ENCODE data around the gene RIC8A. TPM values are rescaled to one million over a fixed set of nuclear protein-coding genes. Genes with fewer than 3 reads are reported as not detected.
A peak's percentile ranks its signal among the peaks of the same experiment; 100 is the strongest.

Gene RIC8A
- total RNA-seq, 2 experiments from 2014 or later = 100 to 104 TPM

GRCh38 chr11:206002-206384 is 1.5 kb upstream of the RIC8A start:
- intact Hi-C loops (cut with micrococcal nuclease) = loop anchor here (2.0 to 5.0 kb wide), 3 partner anchors 109 to 245 kb away; partner anchors contain the start of genes IFITM1 and PTDSS2
- Mint-ChIP-seq H3K4me3 (peak overlapping the region; percentile 97), H3K9me3 (no peaks in the 10 kb centered on the region), H3K36me3 (peaks cover 34% of the 10 kb centered on the region), H3K27ac (peak overlapping the region; percentile 96), H3K27me3 (no peaks in the 10 kb centered on the region), H3K4me1 (ENCODE audit: low read depth) (peaks cover 63% of the 10 kb centered on the region)
- no peak for DNase-seq
- POLR2A ChIA-PET = interaction anchor here (0.8 to 5.2 kb wide), 2 partner anchors 32 to 149 kb away, joined by 3 to 32 read pairs; partner anchors contain the start of genes PSMD13 and SIRT3
- CTCF ChIA-PET = interaction anchor here (1.0 to 2.2 kb wide), 3 partner anchors 31 to 156 kb away, joined by 3 to 10 read pairs (median 5); partner anchors contain the start of genes PSMD13 and SIRT3

GRCh38 chr11:206526-207207 is 841 bp upstream of the RIC8A start:
- H3K4me3 Mint-ChIP-seq = peak overlapping the region; percentile 97
- peak overlapping the region; percentile 99 for H3K27ac Mint-ChIP-seq
- H3K36me3 Mint-ChIP-seq = peaks cover 39% of the 10 kb centered on the region
- POLR2A ChIA-PET = interaction anchor here (0.8 to 5.2 kb wide), 11 partner anchors 10 to 209 kb away, joined by 3 to 32 read pairs (median 4); partner anchors contain the start of genes PGGHG, PSMD13 and SIRT3
- no peaks in the 10 kb centered on the region for H3K9me3 Mint-ChIP-seq
- intact Hi-C loops (cut with micrococcal nuclease) = loop anchor here (1.0 to 5.0 kb wide), 6 partner anchors 30 to 300 kb away; partner anchors contain the start of genes IFITM1, PSMD13, PTDSS2 and SIRT3
- H3K27me3 Mint-ChIP-seq = no peaks in the 10 kb centered on the region
- peak; percentile 40 for DNase-seq
- peaks cover 61% of the 10 kb centered on the region for H3K4me1 Mint-ChIP-seq (ENCODE audit: low read depth)
- CTCF ChIA-PET = interaction anchor here (0.6 to 2.2 kb wide), 13 partner anchors 30 to 201 kb away, joined by 3 to 10 read pairs (median 4); partner anchors contain the start of genes PSMD13 and SIRT3

GRCh38 chr11:207863-208180 is 314 bp downstream of the RIC8A start:
- Mint-ChIP-seq H3K4me3 (peak overlapping the region; percentile 97), H3K36me3 (peaks cover 45% of the 10 kb centered on the region), H3K4me1 (ENCODE audit: low read depth) (peaks cover 50% of the 10 kb centered on the region), H3K27ac (peak overlapping the region; percentile 99), H3K9me3 (no peaks in the 10 kb centered on the region), H3K27me3 (no peaks in the 10 kb centered on the region)
- intact Hi-C loops (cut with micrococcal nuclease) = loop anchor here (1.0 to 5.0 kb wide), 6 partner anchors 28 to 298 kb away; partner anchors contain the start of genes IFITM1, PSMD13, PTDSS2 and SIRT3
- ChIA-PET POLR2A (interaction anchor here (0.6 to 5.2 kb wide), 13 partner anchors 9 to 241 kb away, joined by 3 to 32 read pairs (median 4); partner anchors contain the start of genes PGGHG, PSMD13 and SIRT3), CTCF (interaction anchor here (0.9 to 2.2 kb wide), 10 partner anchors 29 to 328 kb away, joined by 3 to 10 read pairs (median 4); partner anchors contain the start of gene HRAS)
- no peak for DNase-seq

- ChIA-PET CTCF (interaction anchor here (1.1 to 1.5 kb wide), 4 partner anchors 28 to 327 kb away, joined by 3 to 4 read pairs (median 4); partner anchors contain the start of genes HRAS, PSMD13 and SIRT3), POLR2A (interaction anchor here (1.1 to 5.2 kb wide), 3 partner anchors 29 to 147 kb away, joined by 4 to 32 read pairs (median 10); partner anchors contain the start of genes PSMD13 and SIRT3)
- Mint-ChIP-seq H3K27ac (peak overlapping the region; percentile 99), H3K9me3 (no peaks in the 10 kb centered on the region), H3K27me3 (no peaks in the 10 kb centered on the region), H3K4me1 (ENCODE audit: low read depth) (peaks cover 45% of the 10 kb centered on the region), H3K4me3 (peak overlapping the region; percentile 97), H3K36me3 (peaks cover 48% of the 10 kb centered on the region)
- DNase-seq = peak; percentile 89
- intact Hi-C loops (cut with micrococcal nuclease) = loop anchor here (5.0 kb wide), 1 partner anchor 149 kb away; no protein-coding TSS in a partner anchor
These were observed 841 bp downstream of the RIC8A start for GRCh38 chr11:208181-208916.

- intact Hi-C loops (cut with micrococcal nuclease) = loop anchor here (5.0 kb wide), 1 partner anchor 148 kb away; no protein-coding TSS in a partner anchor
- Mint-ChIP-seq H3K4me3 (peak overlapping the region; percentile 97), H3K36me3 (peaks cover 49% of the 10 kb centered on the region), H3K27ac (peak overlapping the region; percentile 99), H3K9me3 (no peaks in the 10 kb centered on the region), H3K4me1 (ENCODE audit: low read depth) (peaks cover 39% of the 10 kb centered on the region), H3K27me3 (no peaks in the 10 kb centered on the region)
- ChIA-PET POLR2A (interaction anchor here (5.2 kb wide), 1 partner anchor 29 kb away, joined by 32 read pairs; the partner anchor contains the start of genes PSMD13 and SIRT3), CTCF (interaction anchor here (1.1 to 1.5 kb wide), 3 partner anchors 28 to 327 kb away, joined by 3 to 4 read pairs (median 3); partner anchors contain the start of genes HRAS, PSMD13 and SIRT3)
- DNase-seq = no peak
These were observed 1.4 kb downstream of the RIC8A start for GRCh38 chr11:208917-209260.

- intact Hi-C loops (cut with micrococcal nuclease) = loop anchor here (5.0 kb wide), 1 partner anchor 148 kb away; no protein-coding TSS in a partner anchor
- Mint-ChIP-seq H3K9me3 (no peaks in the 10 kb centered on the region), H3K27ac (peak overlapping the region; percentile 99), H3K36me3 (peaks cover 49% of the 10 kb centered on the region), H3K4me3 (peak overlapping the region; percentile 97), H3K27me3 (no peaks in the 10 kb centered on the region), H3K4me1 (ENCODE audit: low read depth) (peaks cover 35% of the 10 kb centered on the region)
- peak; percentile 24 for DNase-seq
- POLR2A ChIA-PET = interaction anchor here (5.2 kb wide), 1 partner anchor 28 kb away, joined by 32 read pairs; the partner anchor contains the start of genes PSMD13 and SIRT3
- CTCF ChIA-PET = interaction anchor here (0.9 to 1.5 kb wide), 3 partner anchors 27 to 41 kb away, joined by 3 to 5 read pairs (median 4); partner anchors contain the start of genes PSMD13 and SIRT3
These were observed 2.0 kb downstream of the RIC8A start for GRCh38 chr11:209275-210121.

GRCh38 chr11:210122-210802 is 2.8 kb downstream of the RIC8A start:
- intact Hi-C loops (cut with micrococcal nuclease) = no loop called here
- peak overlapping the region; percentile 97 for H3K4me3 Mint-ChIP-seq
- CTCF ChIA-PET = interaction anchor here (0.9 to 1.5 kb wide), 2 partner anchors 26 to 40 kb away, joined by 3 to 5 read pairs; partner anchors contain the start of genes PSMD13 and SIRT3
- H3K36me3 Mint-ChIP-seq = peaks cover 54% of the 10 kb centered on the region
- no peak for DNase-seq
- H3K4me1 Mint-ChIP-seq (ENCODE audit: low read depth) = peaks cover 30% of the 10 kb centered on the region
- no peaks in the 10 kb centered on the region for H3K27me3 Mint-ChIP-seq
- peak overlapping the region; percentile 99 for H3K27ac Mint-ChIP-seq
- POLR2A ChIA-PET = interaction anchor here (5.2 kb wide), 1 partner anchor 27 kb away, joined by 32 read pairs; the partner anchor contains the start of genes PSMD13 and SIRT3
- no peaks in the 10 kb centered on the region for H3K9me3 Mint-ChIP-seq

- intact Hi-C loops (cut with micrococcal nuclease) = no loop called here
- H3K36me3 Mint-ChIP-seq = peaks cover 52% of the 10 kb centered on the region
- H3K4me3 Mint-ChIP-seq = no peak overlapping the region
- POLR2A ChIA-PET = no interaction called here
- H3K27ac Mint-ChIP-seq = no peak overlapping the region
- no peaks in the 10 kb centered on the region for H3K27me3 Mint-ChIP-seq
- CTCF ChIA-PET = no interaction called here
- H3K9me3 Mint-ChIP-seq = no peaks in the 10 kb centered on the region
- DNase-seq = no peak
- peaks cover 25% of the 10 kb centered on the region for H3K4me1 Mint-ChIP-seq (ENCODE audit: low read depth)
These were observed 3.3 kb downstream of the RIC8A start for GRCh38 chr11:210803-211180.

GRCh38 chr11:211295-211694 is 3.8 kb downstream of the RIC8A start:
- no peaks in the 10 kb centered on the region for H3K27me3 Mint-ChIP-seq
- peak overlapping the region; percentile 2 for H3K27ac Mint-ChIP-seq
- no peak for DNase-seq
- intact Hi-C loops (cut with micrococcal nuclease) = no loop called here
- peaks cover 52% of the 10 kb centered on the region for H3K36me3 Mint-ChIP-seq
- CTCF ChIA-PET = interaction anchor here (1.9 kb wide), 1 partner anchor 40 kb away, joined by 5 read pairs; no protein-coding TSS in a partner anchor
- H3K4me1 Mint-ChIP-seq (ENCODE audit: low read depth) = peaks cover 20% of the 10 kb centered on the region
- no peak overlapping the region for H3K4me3 Mint-ChIP-seq
- POLR2A ChIA-PET = interaction anchor here (1.7 kb wide), 1 partner anchor 26 kb away, joined by 5 read pairs; the partner anchor contains the start of gene PSMD13
- no peaks in the 10 kb centered on the region for H3K9me3 Mint-ChIP-seq

- no peaks in the 10 kb centered on the region for H3K27me3 Mint-ChIP-seq
- ChIA-PET POLR2A (interaction anchor here (1.7 kb wide), 1 partner anchor 25 kb away, joined by 5 read pairs; the partner anchor contains the start of gene PSMD13), CTCF (interaction anchor here (1.9 kb wide), 1 partner anchor 40 kb away, joined by 5 read pairs; no protein-coding TSS in a partner anchor)
- H3K9me3 Mint-ChIP-seq = no peaks in the 10 kb centered on the region
- H3K27ac Mint-ChIP-seq = no peak overlapping the region
- H3K4me3 Mint-ChIP-seq = no peak overlapping the region
- peaks cover 49% of the 10 kb centered on the region for H3K36me3 Mint-ChIP-seq
- intact Hi-C loops (cut with micrococcal nuclease) = no loop called here
- DNase-seq = no peak
- peaks cover 20% of the 10 kb centered on the region for H3K4me1 Mint-ChIP-seq (ENCODE audit: low read depth)
These were observed 4.2 kb downstream of the RIC8A start for GRCh38 chr11:211741-212140.

Measured in activated CD4-positive, alpha-beta memory T cell treated with anti-CD3 and anti-CD28 coated beads for 36 hours (primary cell).